Sigmoid colon (tissue), 7 donors: Measurements from ENCODE around the gene TRIO. TPM values are rescaled to one million over a fixed set of nuclear protein-coding genes. Genes with fewer than 3 reads are reported as not detected.
A peak's percentile ranks its signal among the peaks of the same experiment; 100 is the strongest.

ENCODE experiments used
- DNase-seq: peaks from one replicate; pipeline ENCODE4 v3.0.0-alpha.2; 2019
- H3K27ac ChIP-seq, 4 donors: fragments of 200-600 bp; sonication (generic); one replicate each; pipeline ENCODE4 v1.5.1; 2016 to 2019; ENCODE audit warnings: mild to moderate bottlenecking in 1 of 4
- H3K27me3 ChIP-seq, 3 donors: fragments of 200-600 bp; sonication (generic); one replicate each; pipeline ENCODE4 v1.5.1; 2019; ENCODE audit warnings: mild to moderate bottlenecking in 1 of 3
- H3K36me3 ChIP-seq, 4 donors: fragments of 200-600 bp; sonication (generic); one replicate each; pipeline ENCODE4 v1.5.1; 2016 to 2019
- H3K4me1 ChIP-seq, 4 donors: fragments of 200-600 bp; sonication (generic); one replicate each; pipeline ENCODE4 v1.5.1; 2017 to 2019
- H3K4me3 ChIP-seq, 4 donors: fragments of 200-600 bp; sonication (generic); one replicate each; pipeline ENCODE4 v1.5.1; 2017 to 2019; ENCODE audit warnings: mild to moderate bottlenecking in 2 of 4, moderate library complexity in 1 of 4
- H3K9me3 ChIP-seq, 4 donors: fragments of 200-600 bp in 3 of 4; sonication (generic) in 3 of 4; one replicate each; pipeline versions ENCODE4 v1.5.1 to v1.6.1; 2013 to 2019
- CTCF ChIP-seq, 4 experiments: fragments of 450-650 bp in 3 of 4; fragments of 200-600 bp in 1 of 4; IDR thresholded peaks; one replicate each; pipeline ENCODE4 v1.5.1; 2016 to 2019; ENCODE audit warnings: antibody characterized with exemption in 4 of 4, mild to moderate bottlenecking in 3 of 4, moderate library complexity in 2 of 4
- EP300 ChIP-seq, 4 donors: sonication (generic); formaldehyde crosslinking; IDR thresholded peaks; one replicate each; pipeline ENCODE4 v1.6.1; 2017; ENCODE audit warnings: antibody characterized with exemption in 4 of 4
- POLR2A ChIP-seq, 2 donors: fragments of 450-650 bp; IDR thresholded peaks; one replicate each; pipeline ENCODE4 v1.6.1; 2016; ENCODE audit warnings: antibody characterized with exemption in 2 of 2, mild to moderate bottlenecking in 2 of 2, moderate library complexity in 2 of 2
- POLR2AphosphoS5 ChIP-seq, 4 donors: sonication (generic); formaldehyde crosslinking; IDR thresholded peaks; one replicate each; pipeline ENCODE4 v1.6.1; 2017; ENCODE audit warnings: antibody characterized with exemption in 4 of 4
- WGBS, 2 donors: extraction: QIAGEN DNeasy Blood & Tissue Kit; methylation state at CpG; one replicate each; pipeline ENCODE4 v1.1.7; 2013; 5-methylcytosine and 5-hydroxymethylcytosine counted together
- intact Hi-C: fragments of 100-400 bp; cut with DNase I; formaldehyde crosslinking; loops from one replicate; pipeline ENCODE4 v1.15.1; 2023
- polyA plus RNA-seq, 3 donors: library from polyadenylated mRNA; stranded (reverse); fragments of 200-250 nt; gene quantifications; one replicate each; pipeline ENCODE4 v1.2.3, GENCODE V29; 2013
- total RNA-seq, 4 donors: library from RNA; depleted of rRNA; stranded (reverse); fragments of >200 nt; gene quantifications; one replicate each; pipeline ENCODE4 v1.1.0, GENCODE V29; 2016
- donor health status: healthy with polysubstance abuse.
- donor health status: Bipolar disorder and iron deficiency.
- donor health status: healthy.

The TRIO gene
- total and polyA plus RNA-seq, 7 donors: 34.8 to 300 (median 119) TPM

- TF ChIP-seq POLR2AphosphoS5 (IDR thresholded peaks at IDR 0.05) (no peak), EP300 (IDR thresholded peaks at IDR 0.05) (no peak), CTCF (IDR thresholded peaks at IDR 0.05) (no peak), POLR2A (IDR thresholded peaks at IDR 0.05) (no peak)
- Histone ChIP-seq H3K27me3 (no peaks in the 10 kb centered on the region), H3K36me3 (no peaks in the 10 kb centered on the region), H3K9me3 (no peaks in the 10 kb centered on the region), H3K4me1 (peaks cover 0 to 76% (median 58%) of the 10 kb centered on the region in 4 donors), H3K27ac (no peak overlapping the region), H3K4me3 (no peak overlapping the region)
- 71 to 84% methylated on average over 13 of the region's 13 CpGs for WGBS, 2 donors
- no peak for DNase-seq
- intact Hi-C loops: no loop called here
Measured at GRCh38 chr5:14245132-14245925, 102.2 kb downstream of the TRIO start.

GRCh38 chr5:14246350-14247053 lies 103.4 kb downstream of the TRIO start:
- TF ChIP-seq CTCF (IDR thresholded peaks at IDR 0.05): no peak
- Histone ChIP-seq H3K27ac (no peak overlapping the region), H3K4me3 (no peak overlapping the region), H3K4me1 (peaks cover 0 to 76% (median 60%) of the 10 kb centered on the region in 4 donors), H3K27me3 (no peaks in the 10 kb centered on the region), H3K9me3 (no peaks in the 10 kb centered on the region), H3K36me3 (no peaks in the 10 kb centered on the region)
- 90 to 93% methylated on average over 9 of the region's 9 CpGs for WGBS, 2 donors
- no peak for DNase-seq
- intact Hi-C loops: no loop called here

GRCh38 chr5:14247054-14247386 lies 103.9 kb downstream of the TRIO start:
- peaks cover 0 to 77% (median 59%) of the 10 kb centered on the region in 4 donors for H3K4me1 ChIP-seq
- 52 to 70% methylated on average over 4 of the region's 4 CpGs for WGBS, 2 donors

GRCh38 chr5:14249258-14250082 lies 106.3 kb downstream of the TRIO start:
- intact Hi-C loops: no loop called here
- DNase-seq: no peak
- peak overlapping the region in 1 of 4 donors; percentile 13 for H3K4me3 ChIP-seq
- no peaks in the 10 kb centered on the region for H3K36me3 ChIP-seq
- H3K4me1 ChIP-seq: peaks cover 0 to 78% (median 62%) of the 10 kb centered on the region in 4 donors
- no peaks in the 10 kb centered on the region for H3K9me3 ChIP-seq
- H3K27me3 ChIP-seq: no peaks in the 10 kb centered on the region
- H3K27ac ChIP-seq: peak overlapping the region in 2 of 4 donors; percentile 70 to 75
- 84 to 86% methylated on average over 6 of the region's 6 CpGs for WGBS, 2 donors
- TF ChIP-seq CTCF (IDR thresholded peaks at IDR 0.05) (no peak), POLR2A (IDR thresholded peaks at IDR 0.05) (no peak), EP300 (IDR thresholded peaks at IDR 0.05) (no peak), POLR2AphosphoS5 (IDR thresholded peaks at IDR 0.05) (no peak)

More at GRCh38 chr5:14247054-14247386, 103.9 kb downstream of the TRIO start:
- Histone ChIP-seq H3K4me3 (no peak overlapping the region), H3K27ac (no peak overlapping the region), H3K36me3 (no peaks in the 10 kb centered on the region), H3K9me3 (no peaks in the 10 kb centered on the region), H3K27me3 (no peaks in the 10 kb centered on the region)
- intact Hi-C loops: no loop called here
- TF ChIP-seq CTCF (IDR thresholded peaks at IDR 0.05): no peak
- no peak for TF ChIP-seq EP300 (IDR thresholded peaks at IDR 0.05)
- TF ChIP-seq POLR2A (IDR thresholded peaks at IDR 0.05): no peak
- no peak for TF ChIP-seq POLR2AphosphoS5 (IDR thresholded peaks at IDR 0.05)
- no peak for DNase-seq
